SK-N-SH (cell line): ENCODE results near the gene CPM. TPM values are rescaled to one million over a fixed set of nuclear protein-coding genes. Genes with fewer than 3 reads are reported as not detected.

ENCODE experiments used
- CTCF ChIA-PET: fragments of 300-600, 350-600 bp; formaldehyde crosslinking; extraction: SDS; loops from one replicate; lab custom pipeline; 2021; lab: Yijun Ruan, JAX
- POLR2A ChIA-PET: fragments of 350-600 bp; sonication (Branson Sonifier 250); formaldehyde crosslinking; extraction: SDS; loops from one replicate; lab custom pipeline; 2020; ENCODE audit warnings: antibody characterized with exemption, inconsistent platforms; lab: Yijun Ruan, JAX
- DNase-seq: peaks from one replicate; pipeline ENCODE4 v3.0.0; 2012
- H2AFZ ChIP-seq: fragments of 200-600 bp; sonication (generic); 2 replicates; pipeline ENCODE4 v1.8.1; 2016; ENCODE audit warnings: antibody characterized with exemption, mild to moderate bottlenecking, low read depth
- H3F3A ChIP-seq: fragments of 200-600 bp; sonication (generic); replicated peaks from 2 replicates; pipeline ENCODE3; 2016; ENCODE audit warnings: antibody characterized with exemption, mild to moderate bottlenecking; ENCODE audit not compliant: insufficient read depth
- H3K27ac ChIP-seq, 2 experiments: fragments of 200-500 bp in 1 of 2; fragments of 200-600 bp in 1 of 2; sonication (Bioruptor generic) in 1 of 2; sonication (generic), shearing (Covaris generic) in 1 of 2; 2 replicates each; pipeline versions ENCODE4 v1.5.1 to v1.6.1; 2014 to 2016; ENCODE audit warnings: low read depth in 2 of 2, inconsistent platforms in 1 of 2, low read length in 1 of 2, mild to moderate bottlenecking in 1 of 2, mixed read lengths in 1 of 2
- H3K27me3 ChIP-seq: fragments of 200-600 bp; sonication (generic), shearing (Covaris generic); 2 replicates; pipeline ENCODE4 v1.6.1; 2016; ENCODE audit warnings: mixed run types; ENCODE audit not compliant: insufficient read depth
- H3K36me3 ChIP-seq, 2 experiments: fragments of 200-500 bp in 1 of 2; fragments of 200-600 bp in 1 of 2; sonication (Bioruptor generic) in 1 of 2; sonication (generic) in 1 of 2; replicated peaks in 1 of 2; 2 replicates each; pipeline versions ENCODE3 to v1.5.1; 2014 to 2016; ENCODE audit warnings: low read length in 1 of 2, mild to moderate bottlenecking in 1 of 2; ENCODE audit not compliant: insufficient read depth in 2 of 2, control insufficient read depth in 1 of 2
- H3K4me1 ChIP-seq, 2 experiments: fragments of 200-500 bp in 1 of 2; fragments of 200-600 bp in 1 of 2; sonication (Bioruptor generic) in 1 of 2; sonication (generic), shearing (Covaris generic) in 1 of 2; 2 replicates each; pipeline versions ENCODE4 v1.5.1 to v1.6.1; 2014 to 2016; ENCODE audit warnings: low read depth in 1 of 2, low read length in 1 of 2, mixed run types in 1 of 2; ENCODE audit not compliant: insufficient read depth in 2 of 2, control insufficient read depth in 1 of 2
- H3K4me2 ChIP-seq: fragments of 200-600 bp; sonication (generic), shearing (Covaris generic); 2 replicates; pipeline ENCODE4 v1.6.1; 2017; ENCODE audit warnings: mixed run types
- H3K4me3 ChIP-seq, 2 experiments: fragments of 200-500 bp in 1 of 2; fragments of 200-600 bp in 1 of 2; sonication (Bioruptor generic) in 1 of 2; sonication (generic), shearing (Covaris generic) in 1 of 2; 2 replicates each; pipeline versions ENCODE4 v1.5.1 to v1.8.1; 2014 to 2016; ENCODE audit warnings: low read depth in 2 of 2, inconsistent platforms in 1 of 2, low read length in 1 of 2, mild to moderate bottlenecking in 1 of 2, mixed read lengths in 1 of 2, moderate library complexity in 1 of 2
- H3K79me2 ChIP-seq: fragments of 200-600 bp; sonication (generic); 2 replicates; pipeline ENCODE4 v1.8.1; 2017; ENCODE audit warnings: mild to moderate bottlenecking; ENCODE audit not compliant: insufficient read depth
- H3K9ac ChIP-seq: fragments of 200-600 bp; sonication (generic); 2 replicates; pipeline ENCODE4 v1.6.1; 2017; ENCODE audit warnings: mixed run types
- H3K9me2 ChIP-seq: fragments of 200-600 bp; sonication (generic); 2 replicates; pipeline ENCODE4 v1.6.1; 2017; ENCODE audit warnings: mixed run types
- H3K9me3 ChIP-seq: fragments of 200-600 bp; sonication (generic); 2 replicates; pipeline ENCODE4 v1.6.1; 2017; ENCODE audit warnings: mixed run types, mild to moderate bottlenecking, moderate library complexity
- H4K20me1 ChIP-seq: fragments of 200-600 bp; sonication (generic); 2 replicates; pipeline ENCODE4 v1.6.1; 2017; ENCODE audit warnings: mild to moderate bottlenecking, mixed run types; ENCODE audit not compliant: insufficient read depth
- CHD2 ChIP-seq: fragments of 150-350 bp; IDR thresholded peaks from 2 replicates; pipeline ENCODE4 v1.6.1; 2018; ENCODE audit warnings: low read length; ENCODE audit not compliant: partially characterized antibody
- EP300 ChIP-seq, 2 experiments: IDR thresholded peaks; 2 replicates each; pipeline versions ENCODE4 v1.4.0 to v1.6.1; 2012; ENCODE audit warnings: borderline replicate concordance in 1 of 2, low read depth in 1 of 2, low read length in 1 of 2
- EZH2phosphoT487 ChIP-seq: fragments of 200-600 bp; sonication (generic); IDR thresholded peaks from 2 replicates; pipeline ENCODE4 v1.6.1; 2017; ENCODE audit warnings: low read depth, mixed run types, mild to moderate bottlenecking, antibody characterized with exemption, moderate library complexity, borderline replicate concordance
- FOSL2 ChIP-seq: IDR thresholded peaks from 2 replicates; pipeline ENCODE4 v1.4.0; 2012; ENCODE audit warnings: low read depth, mild to moderate bottlenecking, moderate library complexity, borderline replicate concordance
- FOXM1 ChIP-seq: IDR thresholded peaks from 2 replicates; pipeline ENCODE4 v1.4.0; 2012; ENCODE audit warnings: low read depth, mild to moderate bottlenecking
- GABPA ChIP-seq: IDR thresholded peaks from 2 replicates; pipeline ENCODE4 v1.4.0; 2012; ENCODE audit warnings: low read depth, mild to moderate bottlenecking
- IRF3 ChIP-seq: fragments of 150-350 bp; IDR thresholded peaks from 2 replicates; pipeline ENCODE4 v1.6.1; 2016; ENCODE audit warnings: mild to moderate bottlenecking, low read depth, low read length
- JUND ChIP-seq: IDR thresholded peaks from 2 replicates; pipeline ENCODE4 v1.4.0; 2012
- NFIC ChIP-seq: IDR thresholded peaks from 2 replicates; pipeline ENCODE4 v1.4.0; 2012; ENCODE audit warnings: borderline replicate concordance
- NRF1 ChIP-seq: IDR thresholded peaks from 2 replicates; pipeline ENCODE4 v1.6.1; 2012; ENCODE audit warnings: low read depth, mild to moderate bottlenecking, low read length
- REST ChIP-seq: IDR thresholded peaks from 2 replicates; pipeline ENCODE4 v1.6.1; 2012; ENCODE audit warnings: mild to moderate bottlenecking, low read depth, low read length, moderate library complexity
- RFX5 ChIP-seq: IDR thresholded peaks from 2 replicates; pipeline ENCODE4 v1.6.1; 2012; ENCODE audit warnings: mild to moderate bottlenecking, improper control_type of control experiment, low read length
- RXRA ChIP-seq: IDR thresholded peaks from 2 replicates; pipeline ENCODE4 v1.4.0; 2012; ENCODE audit warnings: low read depth, mild to moderate bottlenecking, borderline replicate concordance
- SIN3A ChIP-seq: IDR thresholded peaks from 2 replicates; pipeline ENCODE4 v1.6.1; 2012; ENCODE audit warnings: low read depth, mild to moderate bottlenecking, low read length, moderate library complexity, borderline replicate concordance
- TAF1 ChIP-seq: IDR thresholded peaks from 2 replicates; pipeline ENCODE4 v1.6.1; 2012; ENCODE audit warnings: low read depth, mild to moderate bottlenecking, low read length, moderate library complexity, borderline replicate concordance
- TEAD4 ChIP-seq: IDR thresholded peaks from 2 replicates; pipeline ENCODE4 v1.4.0; 2012; ENCODE audit warnings: mild to moderate bottlenecking, borderline replicate concordance; ENCODE audit not compliant: insufficient read depth
- USF1 ChIP-seq: IDR thresholded peaks from 2 replicates; pipeline ENCODE4 v1.4.0; 2012; ENCODE audit warnings: low read depth, borderline replicate concordance
- ZBTB33 ChIP-seq: IDR thresholded peaks from 2 replicates; pipeline ENCODE4 v1.4.0; 2012; ENCODE audit warnings: low read depth, borderline replicate concordance
- WGBS: methylation state at CpG from one replicate; pipeline ENCODE4 v1.1.6; 2017; ENCODE audit warnings: low lambda C conversion rate; 5-methylcytosine and 5-hydroxymethylcytosine counted together
- polyA plus RNA-seq, 3 experiments: library from polyadenylated mRNA; depleted of rRNA; stranded (reverse); fragments of >200 nt; gene quantifications; 2 replicates each; pipeline ENCODE4 v1.2.3, GENCODE V29; 2012

CPM gene
- polyA plus RNA-seq, 1 of the 3 experiments (the other 2 are of a cell fraction), result 10.8 TPM

GRCh38 chr12:68824597-68825250 is 108.2 kb downstream of the CPM start (continued):
- TF ChIP-seq IRF3 (no peak), GABPA (no peak), ZBTB33 (no peak), FOXM1 (no peak)
- TF ChIP-seq, all 33 proteins: peak for 0

GRCh38 chr12:68824131-68824530 is 108.8 kb downstream of the CPM start:
- no peak overlapping the region for H2AFZ ChIP-seq
- TF ChIP-seq FOSL2, result no peak
- TF ChIP-seq TAF1, result no peak
- no peak for TF ChIP-seq RXRA
- TF ChIP-seq IRF3, result no peak
- TF ChIP-seq REST, result no peak
- no peak for TF ChIP-seq USF1
- no peak for TF ChIP-seq CHD2
- no peak for TF ChIP-seq EP300 (IDR thresholded peaks at IDR 0.05; ENCODE audit: borderline replicate concordance in 1 of 2, low read depth in 1 of 2, low read length in 1 of 2)
- TF ChIP-seq TEAD4, result no peak
- no peak for TF ChIP-seq EZH2phosphoT487
- TF ChIP-seq JUND, result no peak
- no peak for TF ChIP-seq ZBTB33
- TF ChIP-seq RFX5, result no peak
- no peak for TF ChIP-seq SIN3A
- no peak for TF ChIP-seq FOXM1
- TF ChIP-seq NRF1, result no peak
- no peak for TF ChIP-seq NFIC

More at GRCh38 chr12:68824131-68824530, 108.8 kb downstream of the CPM start:
- no peak for DNase-seq
- Histone ChIP-seq H3K4me3 (no peak overlapping the region), H3K4me1 (0 out of 4 replicates have a peak, but pooled peaks cover 0 to 5% of the 10 kb centered on the region in 2 experiments), H3K9me3 (no peaks in the 10 kb centered on the region), H3K36me3 (peaks cover 72 to 98% of the 10 kb centered on the region in 2 experiments), H3K4me2 (no peak overlapping the region), H3K79me2 (peaks cover 84% of the 10 kb centered on the region), H4K20me1 (peaks cover 99% of the 10 kb centered on the region), H3K27me3 (no peaks in the 10 kb centered on the region), H3K27ac (peak overlapping the region in 1 of 2 experiments; percentile 65; a peak in 1 of 4 replicates), H3K9ac (no peak overlapping the region), H3K9me2 (no peaks in the 10 kb centered on the region), H3F3A (peaks cover 86% of the 10 kb centered on the region)
- POLR2A ChIA-PET, result no interaction called here
- CTCF ChIA-PET, result no interaction called here
- 93% methylated on average over 5 of the region's 5 CpGs for WGBS
